ENCODE results near the gene SUMF1.
A peak's percentile ranks its signal among the peaks of the same experiment; 100 is the strongest.

The SUMF1 gene

GRCh38 chr3:4512895-4513616, 46.0 kb upstream of the SUMF1 start:
- Histone ChIP-seq H2BK15ac (ENCODE audit: low read length) (no peak overlapping the region), H3K4me1 (ENCODE audit: control insufficient read depth in 2 of 2, insufficient read depth in 1 of 2, low read depth in 1 of 2, low read length in 2 of 2) (peaks cover 3 to 6% of the 10 kb centered on the region in 2 donors), H2AK5ac (ENCODE audit: low read depth, low read length) (no peak overlapping the region), H3K4ac (ENCODE audit: low read length) (no peak overlapping the region), H3K27ac (replicated peaks; ENCODE audit: low read length) (no peak overlapping the region), H2AFZ (ENCODE audit: low read length) (no peak overlapping the region), H3K23ac (ENCODE audit: low read depth, low read length, poor library complexity) (peak overlapping the region; percentile 13), H3K27me3 (ENCODE audit: control insufficient read depth in 3 of 3, insufficient read depth in 3 of 3, low read depth in 1 of 3, low read length in 3 of 3) (no peaks in the 10 kb centered on the region), H4K8ac (ENCODE audit: low read depth, low read length) (no peak overlapping the region), H4K91ac (ENCODE audit: low read depth, low read length, poor library complexity) (no peak overlapping the region), H3K79me1 (ENCODE audit: low read depth, low read length) (no peaks in the 10 kb centered on the region), H3K4me2 (ENCODE audit: insufficient read depth, low read length, poor library complexity, severe bottlenecking) (no peak overlapping the region), H3K4me3 (ENCODE audit: low read length in 2 of 2) (no peak overlapping the region), H2BK5ac (ENCODE audit: low read length) (no peak overlapping the region), H3K36me3 (replicated peaks in 1 of 2; ENCODE audit: control insufficient read depth in 2 of 2, insufficient read depth in 2 of 2, low read length in 2 of 2) (no peaks in the 10 kb centered on the region), H2BK120ac (ENCODE audit: low read depth, low read length) (no peak overlapping the region), H3K9me3 (replicated peaks in 1 of 2; ENCODE audit: control insufficient read depth in 2 of 2, insufficient read depth in 1 of 2, low read depth in 1 of 2, low read length in 2 of 2) (peaks cover 0 to 1% of the 10 kb centered on the region in 2 donors), H2BK12ac (ENCODE audit: low read length) (no peak overlapping the region), H3K9ac (ENCODE audit: low read depth, low read length, poor library complexity) (no peak overlapping the region), H3K18ac (ENCODE audit: low read length) (peak overlapping the region; percentile 29), H3K14ac (ENCODE audit: low read length) (no peak overlapping the region)
- DNase-seq (ENCODE audit: low spot score), result no peak
- no CpG with 5 or more reads among the region's 15 CpGs for WGBS, 2 donors (ENCODE audit: extremely low coverage in 2 of 2, insufficient read length in 2 of 2, insufficient replicate concordance in 1 of 2)

GRCh38 chr3:4511491-4512262, 44.6 kb upstream of the SUMF1 start:
- Histone ChIP-seq H2BK12ac (ENCODE audit: low read length) (no peak overlapping the region), H3K14ac (ENCODE audit: low read length) (no peak overlapping the region), H4K91ac (ENCODE audit: low read depth, low read length, poor library complexity) (no peak overlapping the region), H2BK120ac (ENCODE audit: low read depth, low read length) (no peak overlapping the region), H3K27ac (replicated peaks; ENCODE audit: low read length) (no peak overlapping the region), H3K23ac (ENCODE audit: low read depth, low read length, poor library complexity) (no peak overlapping the region), H3K4ac (ENCODE audit: low read length) (no peak overlapping the region), H2BK5ac (ENCODE audit: low read length) (no peak overlapping the region), H4K8ac (ENCODE audit: low read depth, low read length) (no peak overlapping the region), H3K4me2 (ENCODE audit: insufficient read depth, low read length, poor library complexity, severe bottlenecking) (no peak overlapping the region), H3K4me1 (ENCODE audit: control insufficient read depth in 2 of 2, insufficient read depth in 1 of 2, low read depth in 1 of 2, low read length in 2 of 2) (peaks cover 0 to 5% of the 10 kb centered on the region in 2 donors), H3K36me3 (replicated peaks in 1 of 2; ENCODE audit: control insufficient read depth in 2 of 2, insufficient read depth in 2 of 2, low read length in 2 of 2) (no peaks in the 10 kb centered on the region), H3K4me3 (ENCODE audit: low read length in 2 of 2) (no peak overlapping the region), H3K18ac (ENCODE audit: low read length) (no peak overlapping the region), H3K79me1 (ENCODE audit: low read depth, low read length) (no peaks in the 10 kb centered on the region), H3K9ac (ENCODE audit: low read depth, low read length, poor library complexity) (no peak overlapping the region), H2BK15ac (ENCODE audit: low read length) (no peak overlapping the region), H2AK5ac (ENCODE audit: low read depth, low read length) (no peak overlapping the region), H2AFZ (ENCODE audit: low read length) (no peak overlapping the region), H3K9me3 (replicated peaks in 1 of 2; ENCODE audit: control insufficient read depth in 2 of 2, insufficient read depth in 1 of 2, low read depth in 1 of 2, low read length in 2 of 2) (peaks cover 0 to 1% of the 10 kb centered on the region in 2 donors), H3K27me3 (ENCODE audit: control insufficient read depth in 3 of 3, insufficient read depth in 3 of 3, low read depth in 1 of 3, low read length in 3 of 3) (no peaks in the 10 kb centered on the region)
- no CpG with 5 or more reads among the region's 7 CpGs for WGBS, 2 donors (ENCODE audit: extremely low coverage in 2 of 2, insufficient read length in 2 of 2, insufficient replicate concordance in 1 of 2)
- DNase-seq (ENCODE audit: low spot score), result no peak

GRCh38 chr3:4509983-4510755, 43.1 kb upstream of the SUMF1 start:
- Histone ChIP-seq H2BK120ac (ENCODE audit: low read depth, low read length) (no peak overlapping the region), H2AFZ (ENCODE audit: low read length) (no peak overlapping the region), H3K27me3 (ENCODE audit: control insufficient read depth in 3 of 3, insufficient read depth in 3 of 3, low read depth in 1 of 3, low read length in 3 of 3) (no peaks in the 10 kb centered on the region), H3K9ac (ENCODE audit: low read depth, low read length, poor library complexity) (no peak overlapping the region), H2AK5ac (ENCODE audit: low read depth, low read length) (no peak overlapping the region), H3K9me3 (replicated peaks in 1 of 2; ENCODE audit: control insufficient read depth in 2 of 2, insufficient read depth in 1 of 2, low read depth in 1 of 2, low read length in 2 of 2) (peaks cover 0 to 1% of the 10 kb centered on the region in 2 donors), H2BK5ac (ENCODE audit: low read length) (no peak overlapping the region), H3K79me1 (ENCODE audit: low read depth, low read length) (no peaks in the 10 kb centered on the region), H3K27ac (replicated peaks; ENCODE audit: low read length) (no peak overlapping the region), H2BK15ac (ENCODE audit: low read length) (no peak overlapping the region), H3K4ac (ENCODE audit: low read length) (no peak overlapping the region), H4K8ac (ENCODE audit: low read depth, low read length) (no peak overlapping the region), H4K91ac (ENCODE audit: low read depth, low read length, poor library complexity) (no peak overlapping the region), H3K4me2 (ENCODE audit: insufficient read depth, low read length, poor library complexity, severe bottlenecking) (no peak overlapping the region), H3K4me1 (ENCODE audit: control insufficient read depth in 2 of 2, insufficient read depth in 1 of 2, low read depth in 1 of 2, low read length in 2 of 2) (peaks cover 0 to 6% of the 10 kb centered on the region in 2 donors), H2BK12ac (ENCODE audit: low read length) (no peak overlapping the region), H3K23ac (ENCODE audit: low read depth, low read length, poor library complexity) (no peak overlapping the region), H3K36me3 (replicated peaks in 1 of 2; ENCODE audit: control insufficient read depth in 2 of 2, insufficient read depth in 2 of 2, low read length in 2 of 2) (no peaks in the 10 kb centered on the region), H3K14ac (ENCODE audit: low read length) (no peak overlapping the region), H3K4me3 (ENCODE audit: low read length in 2 of 2) (no peak overlapping the region), H3K18ac (ENCODE audit: low read length) (no peak overlapping the region)
- WGBS, 2 donors (ENCODE audit: extremely low coverage in 2 of 2, insufficient read length in 2 of 2, insufficient replicate concordance in 1 of 2), result no CpG with 5 or more reads among the region's 5 CpGs
- no peak for DNase-seq (ENCODE audit: low spot score)

- H3K4ac ChIP-seq (ENCODE audit: low read length), result no peak overlapping the region
- H3K18ac ChIP-seq (ENCODE audit: low read length), result no peak overlapping the region
- no peaks in the 10 kb centered on the region for H3K27me3 ChIP-seq (ENCODE audit: control insufficient read depth in 3 of 3, insufficient read depth in 3 of 3, low read depth in 1 of 3, low read length in 3 of 3)
- DNase-seq (ENCODE audit: low spot score), result no peak
- no peaks in the 10 kb centered on the region for H3K36me3 ChIP-seq (replicated peaks in 1 of 2; ENCODE audit: control insufficient read depth in 2 of 2, insufficient read depth in 2 of 2, low read length in 2 of 2)
- H2BK12ac ChIP-seq (ENCODE audit: low read length), result no peak overlapping the region
- H3K4me1 ChIP-seq (ENCODE audit: control insufficient read depth in 2 of 2, insufficient read depth in 1 of 2, low read depth in 1 of 2, low read length in 2 of 2), result peaks cover 0 to 8% of the 10 kb centered on the region in 2 donors
- no peak overlapping the region for H3K27ac ChIP-seq (replicated peaks; ENCODE audit: low read length)
- H3K79me1 ChIP-seq (ENCODE audit: low read depth, low read length), result no peaks in the 10 kb centered on the region
- no peak overlapping the region for H3K9ac ChIP-seq (ENCODE audit: low read depth, low read length, poor library complexity)
- H4K91ac ChIP-seq (ENCODE audit: low read depth, low read length, poor library complexity), result no peak overlapping the region
- no peak overlapping the region for H3K14ac ChIP-seq (ENCODE audit: low read length)
- H2AFZ ChIP-seq (ENCODE audit: low read length), result no peak overlapping the region
- no peak overlapping the region for H3K23ac ChIP-seq (ENCODE audit: low read depth, low read length, poor library complexity)
- no peak overlapping the region for H2BK120ac ChIP-seq (ENCODE audit: low read depth, low read length)
- peaks cover 0 to 1% of the 10 kb centered on the region in 2 donors for H3K9me3 ChIP-seq (replicated peaks in 1 of 2; ENCODE audit: control insufficient read depth in 2 of 2, insufficient read depth in 1 of 2, low read depth in 1 of 2, low read length in 2 of 2)
- H3K4me2 ChIP-seq (ENCODE audit: insufficient read depth, low read length, poor library complexity, severe bottlenecking), result no peak overlapping the region
- no peak overlapping the region for H3K4me3 ChIP-seq (ENCODE audit: low read length in 2 of 2)
- no peak overlapping the region for H4K8ac ChIP-seq (ENCODE audit: low read depth, low read length)
- H2BK15ac ChIP-seq (ENCODE audit: low read length), result no peak overlapping the region
- H2AK5ac ChIP-seq (ENCODE audit: low read depth, low read length), result no peak overlapping the region
- no peak overlapping the region for H2BK5ac ChIP-seq (ENCODE audit: low read length)
These were observed 42.0 kb upstream of the SUMF1 start for GRCh38 chr3:4509043-4509442.

Measured in neuronal stem cell (in vitro differentiated cells).